ENCODE data around the gene ARHGAP32.

DNA sequence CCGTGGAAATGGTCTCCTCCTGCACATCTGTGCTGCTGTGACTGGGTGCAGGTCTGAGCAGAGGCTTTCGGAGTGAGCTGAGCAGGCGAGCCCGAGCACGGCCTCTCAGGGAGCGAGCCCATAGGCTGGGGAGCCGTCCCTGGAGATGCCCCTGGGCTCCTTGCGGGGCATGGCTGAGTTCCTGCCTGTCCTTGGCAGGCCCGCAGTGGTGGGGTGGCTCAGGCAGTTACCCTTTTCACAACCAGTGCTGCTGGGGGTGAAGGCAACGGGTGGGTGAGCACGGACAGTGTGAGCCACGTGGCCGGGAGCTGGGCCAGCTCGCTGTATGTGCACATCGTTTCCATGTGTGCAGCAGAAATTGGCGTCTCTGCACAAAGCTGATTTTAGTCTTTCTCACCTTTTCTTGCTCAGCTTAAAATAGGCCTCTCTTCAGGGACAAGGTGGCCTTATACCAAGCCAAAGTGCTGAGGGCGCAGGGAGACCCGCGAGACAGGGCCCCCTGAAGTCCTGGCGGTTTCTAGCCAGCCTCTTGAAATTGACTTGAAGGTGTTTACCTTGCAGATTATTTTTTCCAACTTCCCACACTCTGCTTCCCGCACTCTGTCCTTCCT, 249.2 kb downstream of the ARHGAP32 start, which contains the start of gene TP53AIP1:
- TF ChIP-seq POLR2A (IDR thresholded peaks at IDR 0.05; ENCODE audit: low read depth, low read length) (no peak), POLR2AphosphoS5 (IDR thresholded peaks at IDR 0.05; ENCODE audit: low read depth, low read length) (no peak), PAX5 (IDR thresholded peaks at IDR 0.05; ENCODE audit: insufficient read depth, low read length, severe bottlenecking) (no peak), TAF1 (IDR thresholded peaks at IDR 0.05; ENCODE audit: low read depth, low read length) (no peak), POU2F2 (IDR thresholded peaks at IDR 0.05; ENCODE audit: low read depth, low read length) (no peak), SPI1 (IDR thresholded peaks at IDR 0.05; ENCODE audit: low read depth, low read length) (no peak)
